PC-3 (cell line): ENCODE data around the gene SLC35E3.

Experiments
- EZH2 ChIP-seq: fragments of 300-600 bp; sonication (generic); IDR thresholded peaks from one replicate; pipeline ENCODE4 v1.6.1; 2017; ENCODE audit warnings: antibody characterized with exemption, mild to moderate bottlenecking, low read length; ENCODE audit not compliant: unreplicated experiment
- TF ChIP-seq, protein P1 (sequence below): fragments of 300-600 bp; sonication (generic); conservative IDR thresholded peaks from 2 replicates; pipeline ENCODE4 v1.5.1; 2017; ENCODE audit warnings: antibody characterized with exemption, low read depth, mild to moderate bottlenecking, low read length

DNA sequence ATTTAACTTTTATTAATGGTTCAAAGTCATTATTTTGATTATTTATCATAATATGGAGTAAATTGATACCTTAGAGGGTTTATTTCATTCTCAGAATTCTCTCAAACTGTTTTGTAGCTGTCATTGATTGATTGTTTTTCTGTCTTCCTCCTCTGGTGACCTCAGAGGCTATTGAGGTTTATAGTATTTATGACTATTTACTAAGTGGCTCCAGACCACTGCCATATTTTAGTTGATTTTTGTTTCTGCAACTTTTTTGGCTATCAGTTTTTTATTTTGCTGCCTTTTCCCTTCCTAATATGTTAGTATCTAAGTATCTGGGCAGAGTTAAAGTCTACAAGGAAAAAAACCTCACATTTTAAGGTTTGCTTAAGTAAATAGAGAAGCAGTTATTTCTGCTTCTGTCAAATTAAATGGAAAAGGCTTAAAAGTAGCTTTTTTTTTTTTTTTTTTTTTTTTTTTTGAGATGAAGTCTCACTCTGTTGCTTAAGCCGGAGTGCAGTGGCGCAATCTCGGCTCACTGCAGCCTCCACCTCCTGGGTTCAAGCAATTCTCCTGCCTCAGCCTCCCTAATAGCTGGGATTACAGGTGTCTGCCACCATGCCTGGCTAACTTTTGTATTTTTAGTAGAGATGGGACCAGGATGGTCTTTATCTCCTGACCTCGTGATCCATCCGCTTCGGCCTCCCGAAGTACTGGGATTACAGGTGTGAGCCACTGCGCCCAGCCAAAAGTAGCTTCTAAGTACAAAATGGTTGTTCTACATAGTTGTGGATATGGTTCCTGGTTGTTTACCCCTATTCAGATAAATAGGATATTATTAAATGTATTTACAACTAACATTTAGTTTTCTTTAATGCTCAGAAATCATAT, 70.2 kb downstream of the SLC35E3 start:
- TF ChIP-seq, protein P1, sequence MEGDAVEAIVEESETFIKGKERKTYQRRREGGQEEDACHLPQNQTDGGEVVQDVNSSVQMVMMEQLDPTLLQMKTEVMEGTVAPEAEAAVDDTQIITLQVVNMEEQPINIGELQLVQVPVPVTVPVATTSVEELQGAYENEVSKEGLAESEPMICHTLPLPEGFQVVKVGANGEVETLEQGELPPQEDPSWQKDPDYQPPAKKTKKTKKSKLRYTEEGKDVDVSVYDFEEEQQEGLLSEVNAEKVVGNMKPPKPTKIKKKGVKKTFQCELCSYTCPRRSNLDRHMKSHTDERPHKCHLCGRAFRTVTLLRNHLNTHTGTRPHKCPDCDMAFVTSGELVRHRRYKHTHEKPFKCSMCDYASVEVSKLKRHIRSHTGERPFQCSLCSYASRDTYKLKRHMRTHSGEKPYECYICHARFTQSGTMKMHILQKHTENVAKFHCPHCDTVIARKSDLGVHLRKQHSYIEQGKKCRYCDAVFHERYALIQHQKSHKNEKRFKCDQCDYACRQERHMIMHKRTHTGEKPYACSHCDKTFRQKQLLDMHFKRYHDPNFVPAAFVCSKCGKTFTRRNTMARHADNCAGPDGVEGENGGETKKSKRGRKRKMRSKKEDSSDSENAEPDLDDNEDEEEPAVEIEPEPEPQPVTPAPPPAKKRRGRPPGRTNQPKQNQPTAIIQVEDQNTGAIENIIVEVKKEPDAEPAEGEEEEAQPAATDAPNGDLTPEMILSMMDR: no peak
- no peak for TF ChIP-seq EZH2
